Adipocyte (in vitro differentiated cells): ENCODE results near the gene BIN1.

Experiments
- DNase-seq: peaks from one replicate; pipeline ENCODE4 v3.0.0-alpha.2; 2015; ENCODE audit warnings: low read depth
- H3K27me3 ChIP-seq: replicated peaks from 2 replicates; pipeline ENCODE4 v1.7.0; 2013; ENCODE audit warnings: mild to moderate bottlenecking, low read length, moderate library complexity; ENCODE audit not compliant: control insufficient read depth, insufficient read depth
- H3K36me3 ChIP-seq: 2 replicates; pipeline ENCODE4 v1.7.0; 2013; ENCODE audit warnings: low read length, mild to moderate bottlenecking, moderate library complexity; ENCODE audit not compliant: control insufficient read depth, insufficient read depth, severe bottlenecking
- H3K4me1 ChIP-seq: 2 replicates; pipeline ENCODE4 v1.7.0; 2013; ENCODE audit warnings: mild to moderate bottlenecking, low read length, moderate library complexity; ENCODE audit not compliant: control insufficient read depth, insufficient read depth
- H3K4me3 ChIP-seq: 2 replicates; pipeline ENCODE4 v1.7.0; 2013; ENCODE audit warnings: mild to moderate bottlenecking, low read length, moderate library complexity
- H3K9ac ChIP-seq: 2 replicates; pipeline ENCODE4 v1.7.0; 2013; ENCODE audit warnings: mild to moderate bottlenecking, low read length, moderate library complexity
- H3K9me3 ChIP-seq: 2 replicates; pipeline ENCODE4 v1.7.0; 2013; ENCODE audit warnings: mild to moderate bottlenecking, low read length, moderate library complexity; ENCODE audit not compliant: control insufficient read depth

The BIN1 gene

GRCh38 chr2:127115471-127116199, 8.7 kb upstream of the BIN1 start:
- peaks cover 3% of the 10 kb centered on the region for H3K4me1 ChIP-seq
- no peaks in the 10 kb centered on the region for H3K27me3 ChIP-seq
- H3K4me3 ChIP-seq: no peak overlapping the region
- no peaks in the 10 kb centered on the region for H3K9me3 ChIP-seq
- DNase-seq: no peak
- H3K9ac ChIP-seq: no peak overlapping the region
- H3K36me3 ChIP-seq: no peaks in the 10 kb centered on the region

GRCh38 chr2:127110985-127111384, 4.0 kb upstream of the BIN1 start:
- DNase-seq: no peak

GRCh38 chr2:127108090-127108523, 1.2 kb upstream of the BIN1 start:
- Histone ChIP-seq H3K4me1 (peaks cover 37% of the 10 kb centered on the region), H3K4me3 (no peak overlapping the region), H3K36me3 (no peaks in the 10 kb centered on the region)

More at GRCh38 chr2:127110985-127111384, 4.0 kb upstream of the BIN1 start:
- Histone ChIP-seq H3K36me3 (no peaks in the 10 kb centered on the region), H3K27me3 (no peaks in the 10 kb centered on the region), H3K4me1 (peaks cover 12% of the 10 kb centered on the region), H3K4me3 (no peak overlapping the region), H3K9me3 (no peaks in the 10 kb centered on the region), H3K9ac (no peak overlapping the region)

GRCh38 chr2:127107622-127107999, 657 bp upstream of the BIN1 start:
- Histone ChIP-seq H3K4me3 (peak overlapping the region; percentile 94), H3K4me1 (peaks cover 42% of the 10 kb centered on the region), H3K27me3 (no peaks in the 10 kb centered on the region), H3K9ac (peak overlapping the region; percentile 97), H3K9me3 (no peaks in the 10 kb centered on the region), H3K36me3 (no peaks in the 10 kb centered on the region)
- DNase-seq: no peak

More at GRCh38 chr2:127108090-127108523, 1.2 kb upstream of the BIN1 start:
- Histone ChIP-seq H3K9ac (peak overlapping the region; percentile 97), H3K9me3 (no peaks in the 10 kb centered on the region), H3K27me3 (no peaks in the 10 kb centered on the region)
- DNase-seq: no peak

- Histone ChIP-seq H3K9ac (peak overlapping the region; percentile 97), H3K36me3 (no peaks in the 10 kb centered on the region), H3K4me1 (peaks cover 53% of the 10 kb centered on the region), H3K9me3 (no peaks in the 10 kb centered on the region), H3K4me3 (peak overlapping the region; percentile 94), H3K27me3 (no peaks in the 10 kb centered on the region)
- no peak for DNase-seq
These were observed 430 bp downstream of the BIN1 start for GRCh38 chr2:127106457-127106990.

GRCh38 chr2:127105656-127106456, 1.1 kb downstream of the BIN1 start:
- Histone ChIP-seq H3K9me3 (no peaks in the 10 kb centered on the region), H3K4me3 (peak overlapping the region; percentile 94), H3K27me3 (no peaks in the 10 kb centered on the region), H3K36me3 (no peaks in the 10 kb centered on the region), H3K9ac (peak overlapping the region; percentile 97), H3K4me1 (peaks cover 57% of the 10 kb centered on the region)
- peak; percentile 77 for DNase-seq

- Histone ChIP-seq H3K9ac (peak overlapping the region; percentile 97), H3K36me3 (no peaks in the 10 kb centered on the region), H3K4me3 (peak overlapping the region; percentile 94), H3K9me3 (no peaks in the 10 kb centered on the region), H3K27me3 (no peaks in the 10 kb centered on the region), H3K4me1 (peaks cover 64% of the 10 kb centered on the region)
- DNase-seq: peak; percentile 26
These were observed 1.9 kb downstream of the BIN1 start for GRCh38 chr2:127104881-127105655.

GRCh38 chr2:127104166-127104660, 2.7 kb downstream of the BIN1 start:
- Histone ChIP-seq H3K27me3 (no peaks in the 10 kb centered on the region), H3K36me3 (no peaks in the 10 kb centered on the region), H3K4me1 (peaks cover 61% of the 10 kb centered on the region), H3K9ac (no peak overlapping the region), H3K9me3 (no peaks in the 10 kb centered on the region), H3K4me3 (peak overlapping the region; percentile 94)
- DNase-seq: no peak

GRCh38 chr2:127103243-127104165, 3.5 kb downstream of the BIN1 start:
- Histone ChIP-seq H3K4me1 (peaks cover 57% of the 10 kb centered on the region), H3K4me3 (peak overlapping the region; percentile 94), H3K9ac (peak overlapping the region; percentile 48), H3K36me3 (no peaks in the 10 kb centered on the region), H3K9me3 (no peaks in the 10 kb centered on the region), H3K27me3 (no peaks in the 10 kb centered on the region)
- DNase-seq: no peak
